Measurements from ENCODE around the gene SPIB.

SPIB gene

GRCh38 chr19:50402544-50403301 lies 16.0 kb upstream of the SPIB start:
- Histone ChIP-seq H3K4me3 (ENCODE audit: low read length) (no peak overlapping the region), H3K4me1 (ENCODE audit: control insufficient read depth, low read length) (no peaks in the 10 kb centered on the region), H3K79me2 (ENCODE audit: control insufficient read depth, low read length) (peaks cover 24% of the 10 kb centered on the region), H3K9me2 (replicated peaks; ENCODE audit: control insufficient read depth, low read length) (no peaks in the 10 kb centered on the region), H3F3A (ENCODE audit: control insufficient read depth, insufficient read depth) (no peaks in the 10 kb centered on the region), H3K27me3 (ENCODE audit: control insufficient read depth, low read length) (no peaks in the 10 kb centered on the region), H4K20me1 (ENCODE audit: control insufficient read depth, insufficient read depth, low read depth, low read length) (peaks cover 2% of the 10 kb centered on the region; the same call in 1 of the 2 replicates), H3K36me3 (ENCODE audit: control insufficient read depth, low read length) (peaks cover 73% of the 10 kb centered on the region), H3K27ac (ENCODE audit: low read depth, low read length) (no peak overlapping the region), H3K4me2 (ENCODE audit: low read length) (no peak overlapping the region), H3K9me3 (ENCODE audit: control insufficient read depth, insufficient read depth, low read length) (no peaks in the 10 kb centered on the region)
- no peak for TF ChIP-seq CTCF (IDR thresholded peaks at IDR 0.05; ENCODE audit: low read depth, low read length, poor library complexity, severe bottlenecking)
- TF ChIP-seq EZH2phosphoT487 (IDR thresholded peaks at IDR 0.05; ENCODE audit: borderline replicate concordance, low read length), result no peak

- Histone ChIP-seq H3K4me2 (ENCODE audit: low read length) (no peak overlapping the region), H4K20me1 (ENCODE audit: control insufficient read depth, insufficient read depth, low read depth, low read length) (no peaks in the 10 kb centered on the region), H3K9me3 (ENCODE audit: control insufficient read depth, insufficient read depth, low read length) (no peaks in the 10 kb centered on the region), H3F3A (ENCODE audit: control insufficient read depth, insufficient read depth) (no peaks in the 10 kb centered on the region; the same call in 1 of the 2 replicates), H3K4me3 (ENCODE audit: low read length) (no peak overlapping the region), H3K27ac (ENCODE audit: low read depth, low read length) (no peak overlapping the region), H3K4me1 (ENCODE audit: control insufficient read depth, low read length) (no peaks in the 10 kb centered on the region), H3K36me3 (ENCODE audit: control insufficient read depth, low read length) (peaks cover 85% of the 10 kb centered on the region), H3K79me2 (ENCODE audit: control insufficient read depth, low read length) (peaks cover 4% of the 10 kb centered on the region), H3K9me2 (replicated peaks; ENCODE audit: control insufficient read depth, low read length) (no peaks in the 10 kb centered on the region), H3K27me3 (ENCODE audit: control insufficient read depth, low read length) (no peaks in the 10 kb centered on the region)
- no peak for TF ChIP-seq CTCF (IDR thresholded peaks at IDR 0.05; ENCODE audit: low read depth, low read length, poor library complexity, severe bottlenecking)
- no peak for TF ChIP-seq EZH2phosphoT487 (IDR thresholded peaks at IDR 0.05; ENCODE audit: borderline replicate concordance, low read length)
Observed at GRCh38 chr19:50406156-50406820, 12.4 kb upstream of the SPIB start.

- H3K9me3 ChIP-seq (ENCODE audit: control insufficient read depth, insufficient read depth, low read length), result no peaks in the 10 kb centered on the region
- no peaks in the 10 kb centered on the region for H3K27me3 ChIP-seq (ENCODE audit: control insufficient read depth, low read length)
- H3K4me3 ChIP-seq (ENCODE audit: low read length), result no peak overlapping the region
- H3K36me3 ChIP-seq (ENCODE audit: control insufficient read depth, low read length), result peaks cover 83% of the 10 kb centered on the region
- H3F3A ChIP-seq (ENCODE audit: control insufficient read depth, insufficient read depth), result no peaks in the 10 kb centered on the region; the same call in 1 of the 2 replicates
- H3K79me2 ChIP-seq (ENCODE audit: control insufficient read depth, low read length), result no peaks in the 10 kb centered on the region
- no peak overlapping the region for H3K4me2 ChIP-seq (ENCODE audit: low read length)
- no peaks in the 10 kb centered on the region for H3K4me1 ChIP-seq (ENCODE audit: control insufficient read depth, low read length)
- H3K9me2 ChIP-seq (replicated peaks; ENCODE audit: control insufficient read depth, low read length), result no peaks in the 10 kb centered on the region
- H3K27ac ChIP-seq (ENCODE audit: low read depth, low read length), result no peak overlapping the region
- no peaks in the 10 kb centered on the region for H4K20me1 ChIP-seq (ENCODE audit: control insufficient read depth, insufficient read depth, low read depth, low read length)
- TF ChIP-seq CTCF (IDR thresholded peaks at IDR 0.05; ENCODE audit: low read depth, low read length, poor library complexity, severe bottlenecking) (no peak), EZH2phosphoT487 (IDR thresholded peaks at IDR 0.05; ENCODE audit: borderline replicate concordance, low read length) (no peak)
Observed at GRCh38 chr19:50406829-50407228, 11.9 kb upstream of the SPIB start.
